Pancreas (tissue), 10 donors: ENCODE results near the gene NDRG2. TPM values are rescaled to one million over a fixed set of nuclear protein-coding genes. Genes with fewer than 3 reads are reported as not detected.

Experiments used
- ATAC-seq, 4 donors: fragments of 200-7000 bp; cut with Tn5 transposase; one replicate each; pipeline versions ENCODE4 v1.8.0 to v1.9.1; 2020; ENCODE audit warnings: mild to moderate bottlenecking in 4 of 4, moderate library complexity in 4 of 4
- DNase-seq, 6 donors: peaks; one replicate each; pipeline ENCODE4 v3.0.0-alpha.2; 2020
- FAIRE-seq: peaks from 2 replicates; lab custom pipeline; 2012; peaks lifted over from hg19 to GRCh38; lab: Jason Lieb, UNC
- H3K27ac ChIP-seq, 4 donors: fragments of 200-600 bp; sonication (generic); 1 replicate in 3 of 4; 2 replicates in 1 of 4; pipeline versions ENCODE4 v1.5.0 to v1.8.0; 2020
- H3K27me3 ChIP-seq, 4 donors: fragments of 200-600 bp; one replicate each; pipeline ENCODE4 v1.8.0; 2021
- H3K36me3 ChIP-seq, 3 donors: fragments of 200-600 bp; sonication (generic) in 1 of 3; one replicate each; pipeline versions ENCODE4 v1.5.0 to v1.8.0; 2020 to 2021
- H3K4me1 ChIP-seq, 3 donors: fragments of 200-600 bp; one replicate each; pipeline ENCODE4 v1.8.0; 2021
- H3K4me3 ChIP-seq, 4 donors: fragments of 200-600 bp; sonication (generic) in 2 of 4; one replicate each; pipeline versions ENCODE4 v1.5.0 to v1.8.0; 2020 to 2021
- H3K9me3 ChIP-seq, 4 donors: fragments of 200-600 bp; one replicate each; pipeline ENCODE4 v1.8.0; 2021
- CTCF ChIP-seq, 4 donors: fragments of 200-600 bp; sonication (generic) in 3 of 4; IDR thresholded peaks; one replicate each; pipeline versions ENCODE4 v1.5.0 to v1.8.0; 2021; ENCODE audit warnings: antibody characterized with exemption in 4 of 4
- WGBS, 2 donors: extraction: QIAGEN DNeasy Blood & Tissue Kit; methylation state at CpG; one replicate each; pipeline ENCODE4 v1.1.7; 2013; 5-methylcytosine and 5-hydroxymethylcytosine counted together
- intact Hi-C, 3 donors: fragments of 100-400 bp; cut with DNase I; formaldehyde crosslinking; loops; one replicate each; pipeline versions ENCODE4 v1.11.1 to v1.14.2; 2022
- polyA plus RNA-seq, 2 donors: library from polyadenylated mRNA; stranded (reverse); fragments of 200-250 nt; gene quantifications; one replicate each; pipeline ENCODE4 v1.2.3, GENCODE V29; 2013
- total RNA-seq, 6 donors: library from RNA; stranded (reverse); fragmentation: NEBNext Ultra II Directional in 4 of 6; extraction: Animal tissue kit (Norgen Biotek cat#: 25700) in 4 of 6; gene quantifications; one replicate each; pipeline versions ENCODE4 v1.2.1 to v1.2.4, GENCODE V29; 2021 to 2023
- donor health status: healthy with polysubstance abuse.
- donor health status: DM: no; HTN: no; CAD: no; lungs with moderate emphysema.
- donor health status: DM: no; HTN: no; CAD: no.
- donor health status: control.
- donor health status: control.
- donor health status: Bipolar disorder and iron deficiency.
- donor health status: DM: yes; HTN: yes; CAD: no.
- donor health status: DM: no; HTN: no; CAD: no.
- donor health status: DM: no; HTN: no; CAD: no.
- donor health status: DM: yes; HTN: yes; CAD: no.

NDRG2 gene
- total and polyA plus RNA-seq, 8 donors: 37.5 to 159 (median 59.6) TPM

GRCh38 chr14:20982646-20983369 lies 42.1 kb downstream of the NDRG2 start:
- 68 to 83% methylated on average over 2 of the region's 2 CpGs for WGBS, 2 donors
- ATAC-seq: no peak
- Histone ChIP-seq H3K27ac (no peak overlapping the region), H3K4me3 (no peak overlapping the region), H3K36me3 (no peaks in the 10 kb centered on the region), H3K9me3 (no peaks in the 10 kb centered on the region), H3K27me3 (no peaks in the 10 kb centered on the region), H3K4me1 (peaks cover 0 to 7% (median 0%) of the 10 kb centered on the region in 3 donors)
- DNase-seq: no peak
- intact Hi-C loops: no loop called here
- no peak for FAIRE-seq
- no peak for TF ChIP-seq CTCF (IDR thresholded peaks at IDR 0.05)

- Histone ChIP-seq H3K27me3 (no peaks in the 10 kb centered on the region), H3K9me3 (no peaks in the 10 kb centered on the region), H3K4me1 (no peaks in the 10 kb centered on the region), H3K27ac (no peak overlapping the region), H3K36me3 (no peaks in the 10 kb centered on the region), H3K4me3 (no peak overlapping the region)
- intact Hi-C loops: no loop called here
- no peak for TF ChIP-seq CTCF (IDR thresholded peaks at IDR 0.05)
- ATAC-seq (no peak), DNase-seq (no peak), FAIRE-seq (no peak)
- WGBS, 2 donors: 45 to 71% methylated on average over 1 of the region's 1 CpG
Observed at GRCh38 chr14:20980906-20981305, 44.0 kb downstream of the NDRG2 start.

- WGBS, 2 donors: 24 to 42% methylated on average over 1 of the region's 1 CpG
- ATAC-seq (no peak), FAIRE-seq (no peak), DNase-seq (no peak)
- no peak overlapping the region for H3K27ac ChIP-seq
- H3K36me3 ChIP-seq: no peaks in the 10 kb centered on the region
- H3K4me1 ChIP-seq: no peaks in the 10 kb centered on the region
- no peak for TF ChIP-seq CTCF (IDR thresholded peaks at IDR 0.05)
- no peak overlapping the region for H3K4me3 ChIP-seq
- H3K9me3 ChIP-seq: no peaks in the 10 kb centered on the region
- intact Hi-C loops: no loop called here
- no peaks in the 10 kb centered on the region for H3K27me3 ChIP-seq
Observed at GRCh38 chr14:20978687-20979086, 46.2 kb downstream of the NDRG2 start.

GRCh38 chr14:20976291-20976690 lies 48.6 kb downstream of the NDRG2 start:
- Histone ChIP-seq H3K27ac (no peak overlapping the region), H3K4me3 (no peak overlapping the region), H3K4me1 (peaks cover 0 to 4% (median 0%) of the 10 kb centered on the region in 3 donors), H3K9me3 (no peaks in the 10 kb centered on the region), H3K36me3 (no peaks in the 10 kb centered on the region), H3K27me3 (no peaks in the 10 kb centered on the region)
- TF ChIP-seq CTCF (IDR thresholded peaks at IDR 0.05): no peak
- 87 to 95% methylated on average over 1 of the region's 1 CpG for WGBS, 2 donors
- DNase-seq (no peak), FAIRE-seq (no peak), ATAC-seq (no peak)
- intact Hi-C loops: no loop called here

- H3K27ac ChIP-seq: no peak overlapping the region
- no peaks in the 10 kb centered on the region for H3K36me3 ChIP-seq
- H3K27me3 ChIP-seq: no peaks in the 10 kb centered on the region
- no peak for FAIRE-seq
- H3K9me3 ChIP-seq: no peaks in the 10 kb centered on the region
- no peak overlapping the region for H3K4me3 ChIP-seq
- intact Hi-C loops: no loop called here
- DNase-seq: no peak
- TF ChIP-seq CTCF (IDR thresholded peaks at IDR 0.05): no peak
- H3K4me1 ChIP-seq: peaks cover 0 to 4% (median 0%) of the 10 kb centered on the region in 3 donors
- ATAC-seq: no peak
- WGBS, 2 donors: 96 to 98% methylated on average over 3 of the region's 3 CpGs
Observed at GRCh38 chr14:20973501-20973900, 51.4 kb downstream of the NDRG2 start.
